HG03135 (cell line): ENCODE data around the gene PXDC1.
"Not testable (repeated sequence)": the region's sequence is repeated elsewhere in the genome, so short reads cannot be mapped to it uniquely, and the experiment has no call there.

Experiments
- ATAC-seq: cut with Tn5 transposase; IDR thresholded peaks from one replicate; pipeline ENCODE4 v1.9.1; 2021; ENCODE audit warnings: mild to moderate bottlenecking, moderate library complexity; ENCODE audit not compliant: unreplicated experiment

PXDC1 gene

GRCh38 chr6:3677351-3677750 is 74.2 kb downstream of the PXDC1 start:
- not testable (repeated sequence) for ATAC-seq
